Upper lobe of right lung (tissue), 1 donor: ENCODE measurements around the gene EPHB6. TPM values are rescaled to one million over a fixed set of nuclear protein-coding genes. Genes with fewer than 3 reads are reported as not detected.

ENCODE experiments used
- ATAC-seq: fragments of 200-7000 bp; cut with Tn5 transposase; one replicate; pipeline ENCODE4 v1.9.1; 2020; ENCODE audit warnings: mild to moderate bottlenecking, moderate library complexity
- DNase-seq: peaks from one replicate; pipeline ENCODE4 v3.0.0-alpha.2; 2020
- H3K27ac ChIP-seq: fragments of 200-600 bp; one replicate; pipeline ENCODE4 v1.8.0; 2022
- H3K27me3 ChIP-seq: fragments of 200-600 bp; one replicate; pipeline ENCODE4 v1.8.0; 2022; ENCODE audit warnings: mild to moderate bottlenecking
- H3K36me3 ChIP-seq: fragments of 200-600 bp; one replicate; pipeline ENCODE4 v1.8.0; 2022
- H3K4me1 ChIP-seq: fragments of 200-600 bp; one replicate; pipeline ENCODE4 v1.8.0; 2022
- H3K4me3 ChIP-seq: fragments of 200-600 bp; one replicate; pipeline ENCODE4 v1.8.0; 2022; ENCODE audit warnings: mild to moderate bottlenecking
- H3K9me3 ChIP-seq: fragments of 200-600 bp; one replicate; pipeline ENCODE4 v1.8.0; 2022
- intact Hi-C: fragments of 100-400 bp; cut with DNase I; formaldehyde crosslinking; loops from one replicate; pipeline ENCODE4 v1.11.0; 2022
- total RNA-seq: library from RNA; stranded (reverse); fragmentation: NEBNext Ultra II Directional; extraction: Animal tissue kit (Norgen Biotek cat#: 25700); gene quantifications from one replicate; pipeline ENCODE4 v1.2.1, GENCODE V29; 2021
- TF ChIP-seq, protein P1 (sequence below): fragments of 200-600 bp; IDR thresholded peaks from one replicate; pipeline ENCODE4 v1.8.0; 2022; ENCODE audit warnings: antibody characterized with exemption
- donor health status: DM: no; HTN: yes; CAD: no; lungs with severe emphysema.

EPHB6 gene
- total RNA-seq, 1 donor from 2014 or later, result 12.8 TPM

DNA sequence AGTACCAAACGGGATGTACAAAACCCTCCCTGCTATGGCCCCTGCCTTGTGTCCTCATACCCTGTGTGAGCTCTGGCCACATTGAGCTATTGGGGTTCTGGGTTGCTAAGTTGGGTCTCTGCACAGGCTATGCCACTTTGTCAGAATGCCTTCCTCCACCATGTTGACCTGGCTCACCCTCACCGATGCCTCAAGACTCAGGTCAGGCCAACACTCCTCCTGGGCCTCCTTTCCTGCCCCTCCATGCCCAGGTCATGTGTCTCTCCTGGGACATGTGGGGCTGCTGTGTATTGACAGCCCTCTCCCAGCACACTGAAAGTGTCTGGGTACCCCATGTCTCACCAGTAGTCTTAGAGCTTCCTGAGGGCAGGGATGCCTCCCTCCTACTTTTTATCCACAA lies 64.0 kb downstream of the EPHB6 start:
- TF ChIP-seq, protein P1, sequence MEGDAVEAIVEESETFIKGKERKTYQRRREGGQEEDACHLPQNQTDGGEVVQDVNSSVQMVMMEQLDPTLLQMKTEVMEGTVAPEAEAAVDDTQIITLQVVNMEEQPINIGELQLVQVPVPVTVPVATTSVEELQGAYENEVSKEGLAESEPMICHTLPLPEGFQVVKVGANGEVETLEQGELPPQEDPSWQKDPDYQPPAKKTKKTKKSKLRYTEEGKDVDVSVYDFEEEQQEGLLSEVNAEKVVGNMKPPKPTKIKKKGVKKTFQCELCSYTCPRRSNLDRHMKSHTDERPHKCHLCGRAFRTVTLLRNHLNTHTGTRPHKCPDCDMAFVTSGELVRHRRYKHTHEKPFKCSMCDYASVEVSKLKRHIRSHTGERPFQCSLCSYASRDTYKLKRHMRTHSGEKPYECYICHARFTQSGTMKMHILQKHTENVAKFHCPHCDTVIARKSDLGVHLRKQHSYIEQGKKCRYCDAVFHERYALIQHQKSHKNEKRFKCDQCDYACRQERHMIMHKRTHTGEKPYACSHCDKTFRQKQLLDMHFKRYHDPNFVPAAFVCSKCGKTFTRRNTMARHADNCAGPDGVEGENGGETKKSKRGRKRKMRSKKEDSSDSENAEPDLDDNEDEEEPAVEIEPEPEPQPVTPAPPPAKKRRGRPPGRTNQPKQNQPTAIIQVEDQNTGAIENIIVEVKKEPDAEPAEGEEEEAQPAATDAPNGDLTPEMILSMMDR, result no peak
- Histone ChIP-seq H3K4me3 (no peak overlapping the region), H3K27me3 (peaks cover 10% of the 10 kb centered on the region), H3K9me3 (no peaks in the 10 kb centered on the region), H3K4me1 (no peaks in the 10 kb centered on the region), H3K36me3 (no peaks in the 10 kb centered on the region), H3K27ac (no peak overlapping the region)
- intact Hi-C loops, result no loop called here
- no peak for ATAC-seq
- DNase-seq, result no peak

DNA sequence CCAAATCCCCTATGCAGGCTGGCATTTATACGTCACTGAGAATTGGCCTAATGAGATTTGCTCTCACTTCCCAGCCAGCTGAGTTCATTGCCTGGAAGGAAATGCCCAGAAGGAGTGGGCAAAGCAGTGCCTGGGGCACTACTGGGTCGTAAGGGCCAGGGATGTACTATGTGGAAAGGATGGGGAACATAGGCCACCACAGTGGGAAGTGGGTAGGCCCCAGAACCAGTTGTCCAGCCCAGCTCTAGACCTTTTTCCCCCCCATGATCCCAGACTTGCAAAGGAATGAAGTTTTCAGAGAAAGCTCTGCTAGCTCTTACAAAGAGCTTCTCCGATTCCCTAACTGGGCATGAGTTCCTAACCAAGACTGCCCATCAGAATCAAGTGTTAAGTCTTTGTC lies 64.8 kb downstream of the EPHB6 start:
- Histone ChIP-seq H3K4me1 (no peaks in the 10 kb centered on the region), H3K27ac (no peak overlapping the region), H3K9me3 (no peaks in the 10 kb centered on the region), H3K4me3 (no peak overlapping the region), H3K36me3 (no peaks in the 10 kb centered on the region), H3K27me3 (peaks cover 10% of the 10 kb centered on the region)
- intact Hi-C loops, result no loop called here
- TF ChIP-seq, protein P1, result no peak
- no peak for ATAC-seq
- DNase-seq, result no peak

Other genes starting within 250 kb of the EPHB6 start
- not detected for gene PRSS1, start 105.6 kb upstream of the EPHB6 start, total RNA-seq
- gene PRSS2, start 84.1 kb upstream of the EPHB6 start, total RNA-seq, result not detected
- gene TRPV6, start 30.7 kb downstream of the EPHB6 start, total RNA-seq, result 0.38 TPM
- gene TRPV5, start 78.7 kb downstream of the EPHB6 start, total RNA-seq, result not detected
- not detected for gene LLCFC1, start 84.4 kb downstream of the EPHB6 start, total RNA-seq
- gene KEL, start 107.3 kb downstream of the EPHB6 start, total RNA-seq, result 0.87 TPM
- gene OR9A2, start 172.1 kb downstream of the EPHB6 start, total RNA-seq, result not detected
- not detected for gene OR6V1, start 197.3 kb downstream of the EPHB6 start, total RNA-seq